HepG2 (cell line): ENCODE data around the gene IFT122. TPM values are rescaled to one million over a fixed set of nuclear protein-coding genes. Genes with fewer than 3 reads are reported as not detected.

Source experiments
- ARNTL ChIP-seq: sonication (generic); formaldehyde crosslinking; IDR thresholded peaks from 2 replicates; pipeline ENCODE4 v1.4.0; 2020; ENCODE audit warnings: mild to moderate bottlenecking, missing genetic modification reagents
- BATF2 ChIP-seq: sonication (generic); formaldehyde crosslinking; IDR thresholded peaks from 2 replicates; pipeline ENCODE4 v1.8.0; 2022; ENCODE audit warnings: mild to moderate bottlenecking, missing genetic modification reagents, moderate library complexity
- BORCS8-MEF2B ChIP-seq: sonication (generic); formaldehyde crosslinking; IDR thresholded peaks from 2 replicates; pipeline ENCODE4 v1.8.0; 2022; ENCODE audit warnings: mild to moderate bottlenecking, missing genetic modification reagents
- EED ChIP-seq: sonication (generic); formaldehyde crosslinking; IDR thresholded peaks from 2 replicates; pipeline ENCODE4 v1.5.0; 2020; ENCODE audit warnings: mild to moderate bottlenecking, missing genetic modification reagents
- FOXP4 ChIP-seq: sonication (generic); formaldehyde crosslinking; IDR thresholded peaks from 2 replicates; pipeline ENCODE4 v1.4.0; 2020; ENCODE audit warnings: missing genetic modification reagents
- GATAD2A ChIP-seq: IDR thresholded peaks from 2 replicates; pipeline ENCODE4 v1.6.1; 2016
- IRF9 ChIP-seq: sonication (generic); formaldehyde crosslinking; IDR thresholded peaks from 2 replicates; pipeline ENCODE4 v1.8.0; 2022; ENCODE audit warnings: missing genetic modification reagents, mild to moderate bottlenecking, borderline replicate concordance
- MEF2D ChIP-seq: sonication (generic); formaldehyde crosslinking; IDR thresholded peaks from 2 replicates; pipeline ENCODE4 v1.5.1; 2020; ENCODE audit warnings: mild to moderate bottlenecking, missing genetic modification reagents
- NKX3-1 ChIP-seq: sonication (generic); formaldehyde crosslinking; IDR thresholded peaks from 2 replicates; pipeline ENCODE4 v1.5.0; 2020; ENCODE audit warnings: missing genetic modification reagents
- PAF1 ChIP-seq: IDR thresholded peaks from 2 replicates; pipeline ENCODE4 v1.6.1; 2016; ENCODE audit warnings: missing genetic modification reagents, missing compliant biosample characterization
- POGZ ChIP-seq: sonication (generic); formaldehyde crosslinking; IDR thresholded peaks from 2 replicates; pipeline ENCODE4 v1.4.0; 2020; ENCODE audit warnings: mild to moderate bottlenecking, missing genetic modification reagents
- RNF2 ChIP-seq: fragments of 450-650 bp; conservative IDR thresholded peaks from 2 replicates; pipeline ENCODE4 v1.6.1; 2016; ENCODE audit warnings: low read depth
- SKI ChIP-seq: fragments of 450-650 bp; IDR thresholded peaks from one replicate; pipeline ENCODE4 v1.6.1; 2018; ENCODE audit warnings: mild to moderate bottlenecking; ENCODE audit not compliant: partially characterized antibody
- SNAI1 ChIP-seq: sonication (generic); formaldehyde crosslinking; IDR thresholded peaks from 2 replicates; pipeline ENCODE4 v1.5.0; 2020; ENCODE audit warnings: mild to moderate bottlenecking, missing genetic modification reagents, borderline replicate concordance
- SP5 ChIP-seq: IDR thresholded peaks from 2 replicates; pipeline ENCODE4 v1.6.1; 2016; ENCODE audit warnings: low read depth, borderline replicate concordance
- SPEN ChIP-seq: sonication (generic); formaldehyde crosslinking; IDR thresholded peaks from 2 replicates; pipeline ENCODE4 v1.5.1; 2020; ENCODE audit warnings: low read depth, mild to moderate bottlenecking, missing genetic modification reagents
- STAG1 ChIP-seq: sonication (generic); formaldehyde crosslinking; IDR thresholded peaks from 2 replicates; pipeline ENCODE4 v1.4.0; 2020; ENCODE audit warnings: missing genetic modification reagents
- ZFY ChIP-seq: sonication (generic); formaldehyde crosslinking; IDR thresholded peaks from 2 replicates; pipeline ENCODE4 v1.4.0; 2020; ENCODE audit warnings: missing genetic modification reagents
- ZMYM2 ChIP-seq: sonication (generic); formaldehyde crosslinking; IDR thresholded peaks from 2 replicates; pipeline ENCODE4 v1.8.0; 2022; ENCODE audit warnings: mild to moderate bottlenecking, missing genetic modification reagents
- ZNF143 ChIP-seq: sonication (generic); formaldehyde crosslinking; IDR thresholded peaks from 2 replicates; pipeline ENCODE4 v1.4.0; 2020; ENCODE audit warnings: missing genetic modification reagents
- ZNF225 ChIP-seq: sonication (generic); formaldehyde crosslinking; IDR thresholded peaks from 2 replicates; pipeline ENCODE4 v1.4.0; 2020; ENCODE audit warnings: mild to moderate bottlenecking, missing genetic modification reagents
- ZNF232 ChIP-seq: sonication (generic); formaldehyde crosslinking; IDR thresholded peaks from 2 replicates; pipeline ENCODE4 v1.4.0; 2020; ENCODE audit warnings: missing genetic modification reagents, borderline replicate concordance
- ZNF292 ChIP-seq: sonication (generic); formaldehyde crosslinking; IDR thresholded peaks from 2 replicates; pipeline ENCODE4 v1.8.1; 2022; ENCODE audit warnings: mild to moderate bottlenecking, low read depth, missing genetic modification reagents, borderline replicate concordance
- ZNF331 ChIP-seq: sonication (generic); formaldehyde crosslinking; IDR thresholded peaks from 2 replicates; pipeline ENCODE4 v1.4.0; 2020; ENCODE audit warnings: missing genetic modification reagents
- ZNF563 ChIP-seq: sonication (generic); formaldehyde crosslinking; IDR thresholded peaks from 2 replicates; pipeline ENCODE4 v1.8.0; 2022; ENCODE audit warnings: mild to moderate bottlenecking, moderate library complexity, missing genetic modification reagents
- ZNF589 ChIP-seq: sonication (generic); formaldehyde crosslinking; conservative IDR thresholded peaks from 2 replicates; pipeline ENCODE4 v1.8.0; 2022; ENCODE audit warnings: mild to moderate bottlenecking, moderate library complexity, missing genetic modification reagents
- ZNF644 ChIP-seq: IDR thresholded peaks from 2 replicates; pipeline ENCODE4 v1.6.1; 2016; ENCODE audit warnings: low read depth
- ZNF775 ChIP-seq: sonication (generic); formaldehyde crosslinking; IDR thresholded peaks from 2 replicates; pipeline ENCODE4 v1.4.0; 2020; ENCODE audit warnings: missing genetic modification reagents, mild to moderate bottlenecking, moderate library complexity, borderline replicate concordance
- ZNF839 ChIP-seq: sonication (generic); formaldehyde crosslinking; IDR thresholded peaks from 2 replicates; pipeline ENCODE4 v1.4.0; 2020; ENCODE audit warnings: missing genetic modification reagents, mild to moderate bottlenecking, borderline replicate concordance
- polyA plus RNA-seq, 8 experiments: library from polyadenylated mRNA; depleted of rRNA in 3 of 8; stranded (reverse) in 7 of 8; unstranded in 1 of 8; fragments of >200 nt; fragmentation: Illumina TruSeq in 4 of 8; extraction: Trizol in 4 of 8; gene quantifications; 2 replicates each; pipeline versions ENCODE4 v1.2.1 to v1.2.3, GENCODE V29; 2011 to 2016; ENCODE audit warnings: low read depth in 4 of 8, missing spikeins in 1 of 8, mixed read lengths in 1 of 8; ENCODE audit not compliant: insufficient read depth in 1 of 8
- total RNA-seq, 5 experiments: library from RNA; depleted of rRNA; stranded (reverse); fragments of >200 nt; fragmentation: Illumina TruSeq; extraction: Trizol; gene quantifications; 2 replicates each; pipeline ENCODE4 v1.2.3, GENCODE V29; 2016; ENCODE audit warnings: low read depth in 1 of 5

IFT122 gene
- total and polyA plus RNA-seq, 2 of the 13 experiments (the other 11 are each of a cell fraction or from before 2014, with no cell fraction given): 10.1 to 10.3 TPM

- TF ChIP-seq ZNF839 (CRISPR knock-in tag): no peak
- TF ChIP-seq BATF2: no peak
- TF ChIP-seq ZNF232 (CRISPR knock-in tag): no peak
- no peak for TF ChIP-seq ZNF331
- no peak for TF ChIP-seq BORCS8-MEF2B (CRISPR knock-in tag)
- no peak for TF ChIP-seq ZNF143 (CRISPR knock-in tag)
- TF ChIP-seq EED (CRISPR knock-in tag): no peak
- TF ChIP-seq ARNTL (CRISPR knock-in tag): no peak
- TF ChIP-seq FOXP4: 0 out of 2 replicates have a peak, but pooled peaks have one; percentile 25
- TF ChIP-seq ZNF225 (CRISPR knock-in tag): no peak
- no peak for TF ChIP-seq ZNF589 (CRISPR knock-in tag)
- TF ChIP-seq STAG1 (CRISPR knock-in tag): no peak
- TF ChIP-seq ZNF775 (CRISPR knock-in tag): no peak
- no peak for TF ChIP-seq IRF9
- no peak for TF ChIP-seq ZMYM2
- TF ChIP-seq SPEN: no peak
- peak; percentile 25; the same call in 1 of the 2 replicates for TF ChIP-seq POGZ (CRISPR knock-in tag)
- TF ChIP-seq SNAI1 (CRISPR knock-in tag): no peak
- TF ChIP-seq ZNF563 (CRISPR knock-in tag): no peak
- TF ChIP-seq PAF1 (CRISPR knock-in tag): no peak
- TF ChIP-seq ZFY: 0 out of 2 replicates have a peak, but pooled peaks have one; percentile 5
- TF ChIP-seq ZNF644 (CRISPR knock-in tag): peak; percentile 67; the same call in 1 of the 2 replicates
- no peak; the same call in 1 of the 2 replicates for TF ChIP-seq ZNF292 (CRISPR knock-in tag)
- TF ChIP-seq MEF2D (CRISPR knock-in tag): 0 out of 2 replicates have a peak, but pooled peaks have one; percentile 28
- no peak for TF ChIP-seq RNF2
- 0 out of 2 replicates have a peak, but pooled peaks have one; percentile 34 for TF ChIP-seq GATAD2A (CRISPR knock-in tag)
- TF ChIP-seq SKI: no peak
- TF ChIP-seq SP5: no peak
- no peak for TF ChIP-seq NKX3-1 (CRISPR knock-in tag)
These were observed 15.7 kb upstream of the IFT122 start (continued) for GRCh38 chr3:129424185-129424841.
